Measurements from ENCODE around the gene SLC7A6. TPM values are rescaled to one million over a fixed set of nuclear protein-coding genes. Genes with fewer than 3 reads are reported as not detected.

The SLC7A6 gene
- total RNA-seq, 1 donor from 2014 or later: 71.9 TPM

- peaks cover 15% of the 10 kb centered on the region for H4K20me1 ChIP-seq (ENCODE audit: insufficient read depth, low read length)
- H3K36me3 Mint-ChIP-seq (ENCODE audit: low read depth, unreplicated experiment): peaks cover 24% of the 10 kb centered on the region
- TF ChIP-seq EZH2 (IDR thresholded peaks at IDR 0.05; ENCODE audit: insufficient read depth, low read length) (no peak), CTCF (IDR thresholded peaks at IDR 0.05; ENCODE audit: insufficient read depth, low read depth, low read length) (no peak)
- no peak overlapping the region for H2AFZ ChIP-seq (ENCODE audit: low read depth, low read length)
- no peak overlapping the region for H3K27ac Mint-ChIP-seq (ENCODE audit: unreplicated experiment)
- H3K79me2 ChIP-seq (ENCODE audit: insufficient read depth, low read length): no peaks in the 10 kb centered on the region
- H3K9ac ChIP-seq (ENCODE audit: low read length): no peak overlapping the region
- no peak overlapping the region for H3K4me3 Mint-ChIP-seq (ENCODE audit: unreplicated experiment)
- H3K27me3 ChIP-seq (ENCODE audit: insufficient read depth, low read length): no peaks in the 10 kb centered on the region
- no peaks in the 10 kb centered on the region for H3K4me1 ChIP-seq (ENCODE audit: insufficient read depth, low read length)
- H3K27ac ChIP-seq (ENCODE audit: low read depth, low read length): no peak overlapping the region
- no peaks in the 10 kb centered on the region for H3K27me3 Mint-ChIP-seq (ENCODE audit: low read depth, unreplicated experiment)
- H3K36me3 ChIP-seq (ENCODE audit: insufficient read depth, low read length): peaks cover 31% of the 10 kb centered on the region
- no peak overlapping the region for H3K4me2 ChIP-seq (ENCODE audit: low read length)
- FAIRE-seq (no peak), DNase-seq (ENCODE audit: low read depth) (no peak)
- H3K4me3 ChIP-seq (ENCODE audit: insufficient read depth, low read depth, low read length): no peak overlapping the region
- H3K9me3 ChIP-seq (ENCODE audit: insufficient read depth, low read depth, low read length): no peaks in the 10 kb centered on the region
- H3K4me1 Mint-ChIP-seq (ENCODE audit: low read depth, unreplicated experiment): peaks cover 10% of the 10 kb centered on the region
- H3K9me3 Mint-ChIP-seq (ENCODE audit: unreplicated experiment): no peaks in the 10 kb centered on the region
Observed at GRCh38 chr16:68345958-68346635, 81.8 kb downstream of the SLC7A6 start.

- Mint-ChIP-seq H3K27ac (ENCODE audit: unreplicated experiment) (no peak overlapping the region), H3K36me3 (ENCODE audit: low read depth, unreplicated experiment) (peaks cover 21% of the 10 kb centered on the region), H3K27me3 (ENCODE audit: low read depth, unreplicated experiment) (no peaks in the 10 kb centered on the region), H3K4me1 (ENCODE audit: low read depth, unreplicated experiment) (peaks cover 10% of the 10 kb centered on the region), H3K9me3 (ENCODE audit: unreplicated experiment) (no peaks in the 10 kb centered on the region), H3K4me3 (ENCODE audit: unreplicated experiment) (no peak overlapping the region)
- no peaks in the 10 kb centered on the region for H3K27me3 ChIP-seq (ENCODE audit: insufficient read depth, low read length)
- peaks cover 15% of the 10 kb centered on the region for H4K20me1 ChIP-seq (ENCODE audit: insufficient read depth, low read length)
- H3K36me3 ChIP-seq (ENCODE audit: insufficient read depth, low read length): peaks cover 29% of the 10 kb centered on the region
- DNase-seq (ENCODE audit: low read depth) (no peak), FAIRE-seq (no peak)
- TF ChIP-seq CTCF (IDR thresholded peaks at IDR 0.05; ENCODE audit: insufficient read depth, low read depth, low read length) (no peak), EZH2 (IDR thresholded peaks at IDR 0.05; ENCODE audit: insufficient read depth, low read length) (no peak)
- H3K9me3 ChIP-seq (ENCODE audit: insufficient read depth, low read depth, low read length): no peaks in the 10 kb centered on the region
- no peak overlapping the region for H2AFZ ChIP-seq (ENCODE audit: low read depth, low read length)
- H3K4me3 ChIP-seq (ENCODE audit: insufficient read depth, low read depth, low read length): no peak overlapping the region
- H3K4me2 ChIP-seq (ENCODE audit: low read length): no peak overlapping the region
- H3K27ac ChIP-seq (ENCODE audit: low read depth, low read length): no peak overlapping the region
- no peaks in the 10 kb centered on the region for H3K79me2 ChIP-seq (ENCODE audit: insufficient read depth, low read length)
- H3K4me1 ChIP-seq (ENCODE audit: insufficient read depth, low read length): no peaks in the 10 kb centered on the region
- no peak overlapping the region for H3K9ac ChIP-seq (ENCODE audit: low read length)
Observed at GRCh38 chr16:68346892-68347480, 82.7 kb downstream of the SLC7A6 start.

- H3K9me3 ChIP-seq (ENCODE audit: insufficient read depth, low read depth, low read length): no peaks in the 10 kb centered on the region
- Mint-ChIP-seq H3K9me3 (ENCODE audit: unreplicated experiment) (no peaks in the 10 kb centered on the region), H3K4me1 (ENCODE audit: low read depth, unreplicated experiment) (peaks cover 10% of the 10 kb centered on the region), H3K36me3 (ENCODE audit: low read depth, unreplicated experiment) (peaks cover 18% of the 10 kb centered on the region), H3K27me3 (ENCODE audit: low read depth, unreplicated experiment) (no peaks in the 10 kb centered on the region), H3K4me3 (ENCODE audit: unreplicated experiment) (no peak overlapping the region), H3K27ac (ENCODE audit: unreplicated experiment) (peak overlapping the region; percentile 77)
- H2AFZ ChIP-seq (ENCODE audit: low read depth, low read length): no peak overlapping the region
- peaks cover 15% of the 10 kb centered on the region for H4K20me1 ChIP-seq (ENCODE audit: insufficient read depth, low read length)
- TF ChIP-seq CTCF (IDR thresholded peaks at IDR 0.05; ENCODE audit: insufficient read depth, low read depth, low read length) (no peak), EZH2 (IDR thresholded peaks at IDR 0.05; ENCODE audit: insufficient read depth, low read length) (no peak)
- no peak overlapping the region for H3K27ac ChIP-seq (ENCODE audit: low read depth, low read length)
- H3K4me2 ChIP-seq (ENCODE audit: low read length): no peak overlapping the region
- H3K9ac ChIP-seq (ENCODE audit: low read length): no peak overlapping the region
- H3K36me3 ChIP-seq (ENCODE audit: insufficient read depth, low read length): peaks cover 28% of the 10 kb centered on the region
- no peaks in the 10 kb centered on the region for H3K79me2 ChIP-seq (ENCODE audit: insufficient read depth, low read length)
- FAIRE-seq: no peak
- H3K4me3 ChIP-seq (ENCODE audit: insufficient read depth, low read depth, low read length): no peak overlapping the region
- no peak for DNase-seq (ENCODE audit: low read depth)
- no peaks in the 10 kb centered on the region for H3K27me3 ChIP-seq (ENCODE audit: insufficient read depth, low read length)
- no peaks in the 10 kb centered on the region for H3K4me1 ChIP-seq (ENCODE audit: insufficient read depth, low read length)
Observed at GRCh38 chr16:68347605-68348004, 83.3 kb downstream of the SLC7A6 start.
